Panc1 (cell line): Measurements from ENCODE around the gene ZBTB6. TPM values are rescaled to one million over a fixed set of nuclear protein-coding genes. Genes with fewer than 3 reads are reported as not detected.

Experiments
- ATAC-seq: fragments of 200-7000 bp; cut with Tn5 transposase; 2 replicates; pipeline ENCODE4 v1.9.1; 2020; ENCODE audit warnings: mild to moderate bottlenecking, moderate library complexity
- BruUV-seq: library from RNA; stranded (reverse); fragments of 400-500 nt; replicated peaks from 2 replicates; lab custom pipeline; 2021; lab: Mats Ljungman, UMichigan
- CTCF ChIA-PET: fragments of 300-600 bp; sonication (Branson Sonifier 250); formaldehyde crosslinking; loops from one replicate; lab custom pipeline; 2022; ENCODE audit warnings: antibody characterized with exemption; lab: Charles Lee
- POLR2A ChIA-PET: fragments of 300-600 bp; sonication (Branson Sonifier 250); formaldehyde crosslinking; loops from one replicate; lab custom pipeline; 2022; ENCODE audit warnings: antibody characterized with exemption; lab: Charles Lee
- DNase-seq: peaks from one replicate; pipeline ENCODE4 v3.0.0-alpha.2; 2010; ENCODE audit warnings: low read depth, low spot score
- H3K27ac ChIP-seq: 2 replicates; pipeline ENCODE4 v1.5.1; 2011; ENCODE audit warnings: mild to moderate bottlenecking, low read length, inconsistent platforms
- H3K27me3 ChIP-seq: fragments of 200-500 bp; sonication (Bioruptor generic); 2 replicates; pipeline ENCODE4 v1.6.0; 2014; ENCODE audit warnings: low read length, inconsistent platforms; ENCODE audit not compliant: control insufficient read depth, insufficient read depth
- H3K36me3 ChIP-seq: fragments of 200-500 bp; sonication (Bioruptor generic); 2 replicates; pipeline ENCODE4 v1.5.1; 2014; ENCODE audit warnings: inconsistent platforms, mild to moderate bottlenecking, low read length, moderate library complexity; ENCODE audit not compliant: control insufficient read depth, insufficient read depth
- H3K4me1 ChIP-seq: 2 replicates; pipeline ENCODE4 v1.5.1; 2011; ENCODE audit warnings: inconsistent platforms, mild to moderate bottlenecking, low read length, moderate library complexity; ENCODE audit not compliant: control insufficient read depth, insufficient read depth
- H3K4me3 ChIP-seq, 2 experiments: 2 replicates each; pipeline ENCODE4 v1.5.1; 2011 to 2012; ENCODE audit warnings: low read depth in 2 of 2, low read length in 2 of 2, mild to moderate bottlenecking in 2 of 2, inconsistent platforms in 1 of 2, moderate library complexity in 1 of 2
- H3K9me3 ChIP-seq: fragments of 200-500 bp; sonication (Bioruptor generic); 2 replicates; pipeline ENCODE4 v1.5.1; 2014; ENCODE audit warnings: low read depth, mild to moderate bottlenecking, inconsistent platforms, low read length, moderate library complexity; ENCODE audit not compliant: control insufficient read depth, insufficient read depth
- CTCF ChIP-seq: fragments of 450-650 bp; IDR thresholded peaks from 2 replicates; pipeline ENCODE4 v1.5.1; 2017; ENCODE audit warnings: mild to moderate bottlenecking
- POLR2AphosphoS5 ChIP-seq: IDR thresholded peaks from 2 replicates; pipeline ENCODE4 v1.6.1; 2012; ENCODE audit warnings: mild to moderate bottlenecking, low read depth, low read length, moderate library complexity
- REST ChIP-seq, 2 experiments: IDR thresholded peaks; 2 replicates each; pipeline ENCODE4 v1.6.1; 2011 to 2012; ENCODE audit warnings: low read depth in 2 of 2, control low read depth in 1 of 2, low read length in 1 of 2, mild to moderate bottlenecking in 1 of 2, moderate library complexity in 1 of 2; ENCODE audit not compliant: insufficient read depth in 1 of 2
- SIN3A ChIP-seq: IDR thresholded peaks from 2 replicates; pipeline ENCODE4 v1.6.1; 2012; ENCODE audit warnings: low read depth, mild to moderate bottlenecking, low read length, moderate library complexity, borderline replicate concordance; ENCODE audit not compliant: insufficient read depth
- TCF7L2 ChIP-seq: IDR thresholded peaks from 2 replicates; pipeline ENCODE4 v1.6.1; 2011; ENCODE audit warnings: mild to moderate bottlenecking, low read depth, low read length, inconsistent platforms
- in situ Hi-C: cut with HindIII; loops from 2 replicates; pipeline ENCODE4 v1.10.0; 2016; ENCODE audit warnings: low sequenced_read_pairs, low pct_unique_long_range_greater_than_20kb
- intact Hi-C: fragments of 100-400 bp; cut with micrococcal nuclease; formaldehyde crosslinking; loops from one replicate; pipeline ENCODE4 v1.10.0; 2022; ENCODE audit not compliant: unreplicated experiment
- total RNA-seq: library from RNA; stranded (reverse); gene quantifications from one replicate; pipeline ENCODE4 v1.2.1, GENCODE V29; 2021; ENCODE audit not compliant: unreplicated experiment

ZBTB6 gene
- total RNA-seq, 1 experiment from 2014 or later = 5.9 TPM

- H3K27ac ChIP-seq = no peak overlapping the region
- in situ Hi-C loops = no loop called here
- no peak overlapping the region for H3K4me3 ChIP-seq
Measured at GRCh38 chr9:122865300-122865699, 47.8 kb downstream of the ZBTB6 start.

GRCh38 chr9:122863407-122863806 lies 49.7 kb downstream of the ZBTB6 start:
- ChIA-PET CTCF (no interaction called here), POLR2A (no interaction called here)
- BruUV-seq = no TSS peak
- no peaks in the 10 kb centered on the region for H3K27me3 ChIP-seq
- intact Hi-C loops = no loop called here
- no peak overlapping the region for H3K27ac ChIP-seq
- H3K36me3 ChIP-seq = peaks cover 6% of the 10 kb centered on the region
- no peaks in the 10 kb centered on the region for H3K9me3 ChIP-seq
- peaks cover 6% of the 10 kb centered on the region; the same call in 1 of the 2 replicates for H3K4me1 ChIP-seq
- in situ Hi-C loops = no loop called here
- H3K4me3 ChIP-seq = no peak overlapping the region
- TF ChIP-seq REST (IDR thresholded peaks at IDR 0.05; ENCODE audit: insufficient read depth in 1 of 2, low read depth in 2 of 2, low read length in 1 of 2) (no peak), TCF7L2 (no peak)
- ATAC-seq (no peak), DNase-seq (no peak)

More at GRCh38 chr9:122865300-122865699, 47.8 kb downstream of the ZBTB6 start:
- Histone ChIP-seq H3K9me3 (no peaks in the 10 kb centered on the region), H3K27me3 (no peaks in the 10 kb centered on the region), H3K36me3 (no peaks in the 10 kb centered on the region), H3K4me1 (peaks cover 2% of the 10 kb centered on the region; the same call in 1 of the 2 replicates)
- DNase-seq (no peak), ATAC-seq (no peak)
- intact Hi-C loops = no loop called here
- ChIA-PET CTCF (no interaction called here), POLR2A (no interaction called here)
- no peak for TF ChIP-seq REST (IDR thresholded peaks at IDR 0.05; ENCODE audit: insufficient read depth in 1 of 2, low read depth in 2 of 2, low read length in 1 of 2)
- no peak for TF ChIP-seq TCF7L2
- no peak for TF ChIP-seq SIN3A
- TF ChIP-seq CTCF = no peak
- TF ChIP-seq POLR2AphosphoS5 = no peak
- BruUV-seq = no TSS peak
